ENCODE measurements around the gene USP30. TPM values are rescaled to one million over a fixed set of nuclear protein-coding genes. Genes with fewer than 3 reads are reported as not detected.

USP30 gene
- total RNA-seq, 1 experiment from 2014 or later: 7.8 TPM

GRCh38 chr12:109065154-109065852, 12.9 kb downstream of the USP30 start:
- no CpG with 5 or more reads among the region's 5 CpGs for WGBS (ENCODE audit: extremely low coverage, insufficient read length, low lambda C conversion rate)

More at GRCh38 chr12:109065154-109065852, 12.9 kb downstream of the USP30 start:
- Mint-ChIP-seq H3K4me1 (peaks cover 14% of the 10 kb centered on the region in 2 experiments), H3K9me3 (no peaks in the 10 kb centered on the region), H3K4me3 (no peak overlapping the region), H3K36me3 (ENCODE audit: insufficient read depth in 1 of 3, low read depth in 3 of 3) (peaks cover 0 to 12% (median 8%) of the 10 kb centered on the region in 3 experiments; a peak in 3 of 7 replicates), H3K27me3 (ENCODE audit: low read depth) (no peaks in the 10 kb centered on the region), H3K27ac (peak overlapping the region in 2 of 3 experiments; percentile 9 to 49; a peak in 1 of 7 replicates)
- no peak overlapping the region for H2BK15ac ChIP-seq (ENCODE audit: low read depth, low read length)
- no peak overlapping the region for H3K9ac ChIP-seq (ENCODE audit: extremely low read depth, insufficient read length, low read length)
- H3K18ac ChIP-seq (ENCODE audit: insufficient read length, low read depth, low read length): no peak overlapping the region
- H4K91ac ChIP-seq (ENCODE audit: insufficient read length, low read depth, low read length): no peak overlapping the region
- no peak overlapping the region for H3K4ac ChIP-seq (ENCODE audit: low read depth, low read length)
- H3K27me3 ChIP-seq (ENCODE audit: insufficient read depth, low read length): no peaks in the 10 kb centered on the region
- no peak overlapping the region for H2BK5ac ChIP-seq (ENCODE audit: insufficient read length, low read length)
- no peak overlapping the region for H3K23ac ChIP-seq (ENCODE audit: insufficient read length, low read depth, low read length)
- H3K14ac ChIP-seq (ENCODE audit: insufficient read depth, low read length): no peak overlapping the region
- H4K20me1 ChIP-seq (ENCODE audit: control insufficient read depth, insufficient read depth, insufficient read length): no peaks in the 10 kb centered on the region
- H2BK20ac ChIP-seq (ENCODE audit: low read depth, low read length, poor library complexity, severe bottlenecking): no peak overlapping the region
- no peak for TF ChIP-seq CTCF (conservative IDR thresholded peaks at IDR 0.05)
- H4K5ac ChIP-seq (ENCODE audit: insufficient read length, low read depth, low read length): no peak overlapping the region
- no peaks in the 10 kb centered on the region for H3K79me1 ChIP-seq (ENCODE audit: insufficient read depth, low read depth, low read length, poor library complexity, severe bottlenecking)
- no peak overlapping the region for H4K8ac ChIP-seq (replicated peaks; ENCODE audit: insufficient read length, low read depth, low read length)
- no peaks in the 10 kb centered on the region for H3K79me2 ChIP-seq (ENCODE audit: insufficient read depth, low read length)
- H2AK5ac ChIP-seq (ENCODE audit: insufficient read length, low read length): no peak overlapping the region
- no peak overlapping the region for H3K56ac ChIP-seq (ENCODE audit: insufficient read length, low read depth, low read length)
- no peak for DNase-seq
- H3K27ac ChIP-seq (ENCODE audit: insufficient read length, low read depth, low read length): no peak overlapping the region
- H3K9me3 ChIP-seq (ENCODE audit: control insufficient read depth, low read depth, low read length): no peaks in the 10 kb centered on the region
- no peak overlapping the region for H3T11ph ChIP-seq (ENCODE audit: low read length)
- H2BK12ac ChIP-seq (ENCODE audit: insufficient read length, low read depth, low read length): no peak overlapping the region
- H2BK120ac ChIP-seq (ENCODE audit: low read depth, low read length, poor library complexity, severe bottlenecking): no peak overlapping the region
- H2AFZ ChIP-seq (ENCODE audit: low read length): no peak overlapping the region
- H3K4me1 ChIP-seq (ENCODE audit: insufficient read depth, low read length): no peaks in the 10 kb centered on the region
- H3K23me2 ChIP-seq (ENCODE audit: insufficient read length, low read depth, low read length, poor library complexity, severe bottlenecking): no peaks in the 10 kb centered on the region
- H3K4me2 ChIP-seq (ENCODE audit: insufficient read depth, insufficient read length, low read length): no peak overlapping the region
